H1 (cell line): ENCODE measurements around the gene PTPN18. TPM values are rescaled to one million over a fixed set of nuclear protein-coding genes. Genes with fewer than 3 reads are reported as not detected.

Experiments
- CHD7 ChIP-seq: fragments of 300-600 bp; sonication (generic); IDR thresholded peaks from 2 replicates; pipeline ENCODE4 v1.7.1; 2012; ENCODE audit warnings: low read length, moderate library complexity, mild to moderate bottlenecking, inconsistent platforms; ENCODE audit not compliant: insufficient replicate concordance
- EGR1 ChIP-seq: IDR thresholded peaks from 2 replicates; pipeline ENCODE4 v1.6.1; 2011; ENCODE audit warnings: low read depth, low read length, borderline replicate concordance
- EP300 ChIP-seq, 2 experiments: IDR thresholded peaks; 1 replicate in 1 of 2; 2 replicates in 1 of 2; pipeline ENCODE4 v1.6.1; 2011 to 2012; ENCODE audit warnings: low read depth in 2 of 2, low read length in 2 of 2, mild to moderate bottlenecking in 2 of 2, borderline replicate concordance in 1 of 2, inconsistent platforms in 1 of 2, moderate library complexity in 1 of 2
- PHF8 ChIP-seq: fragments of 200-600 bp; sonication (generic); conservative IDR thresholded peaks from 2 replicates; pipeline ENCODE4 v1.7.1; 2012; ENCODE audit warnings: low read depth, mild to moderate bottlenecking, inconsistent platforms, low read length, moderate library complexity
- polyA plus RNA-seq, 7 experiments: library from polyadenylated mRNA; depleted of rRNA in 3 of 7; stranded (reverse) in 5 of 7; unstranded in 2 of 7; fragments of >200 nt in 5 of 7; fragments of 200-250 nt in 2 of 7; gene quantifications; 1 replicate in 5 of 7; 2 replicates in 1 of 7; 4 replicates in 1 of 7; pipeline versions ENCODE4 v1.2.1 to v1.2.3, GENCODE V29; 2011 to 2013; ENCODE audit warnings: missing spikeins in 2 of 7, mixed read lengths in 2 of 7
- total RNA-seq: library from RNA; stranded (reverse); fragmentation: NEBNext Ultra II Directional; extraction: Animal tissue kit (Norgen Biotek cat#: 25700); gene quantifications from 2 replicates; pipeline ENCODE4 v1.2.1, GENCODE V29; 2021

The PTPN18 gene
- total and polyA plus RNA-seq, 2 of the 8 experiments (the other 6 are each of a cell fraction or from before 2014, with no cell fraction given): 13.2 to 14.7 TPM

- TF ChIP-seq CHD7: no peak
- no peak for TF ChIP-seq PHF8
- no peak for TF ChIP-seq EGR1
- TF ChIP-seq EP300 (IDR thresholded peaks at IDR 0.05; ENCODE audit: borderline replicate concordance in 1 of 2, low read depth in 2 of 2, low read length in 2 of 2): no peak
Measured at GRCh38 chr2:130393318-130393910, 37.6 kb downstream of the PTPN18 start (continued).
